Stimulated activated CD4-positive, alpha-beta T cell treated with anti-CD3 and anti-CD28 coated beads, Interleukin-1b, Interleukin-23, amount 100 ng/mL, for 48 hours (primary cell): ENCODE data around the gene SYK.
"Not testable (repeated sequence)": the region's sequence is repeated elsewhere in the genome, so short reads cannot be mapped to it uniquely, and the experiment has no call there.

Experiments
- DNase-seq: peaks from one replicate; pipeline ENCODE4 v3.0.0-alpha.2; 2020

SYK gene

DNA sequence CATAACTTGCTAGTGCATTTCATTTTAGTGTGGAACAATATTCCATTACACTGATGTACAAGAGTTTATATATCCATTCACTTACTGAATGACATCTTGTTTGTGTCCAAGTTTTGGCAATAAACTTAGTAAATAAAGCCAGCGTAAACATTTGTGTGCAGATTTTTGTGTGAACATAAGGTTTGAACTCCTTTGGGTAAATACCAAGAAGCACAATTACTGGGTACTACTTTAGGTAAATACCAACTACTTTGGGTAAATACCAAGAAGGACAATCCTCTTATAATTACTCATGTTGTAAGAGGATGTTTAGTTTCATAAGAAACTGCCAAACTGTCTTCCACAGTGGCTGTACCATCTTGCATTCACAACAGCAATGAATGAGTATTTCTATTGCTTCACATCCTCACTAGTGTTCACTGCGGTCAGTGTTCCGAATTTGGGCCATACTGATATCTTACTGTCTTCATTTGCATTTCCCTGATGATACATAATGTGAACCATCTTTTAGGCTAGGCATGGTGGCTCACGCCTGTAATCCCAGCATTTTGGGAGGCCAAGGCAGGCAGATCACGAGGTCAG, 2.3 kb upstream of the SYK start:
- no peak for DNase-seq

DNA sequence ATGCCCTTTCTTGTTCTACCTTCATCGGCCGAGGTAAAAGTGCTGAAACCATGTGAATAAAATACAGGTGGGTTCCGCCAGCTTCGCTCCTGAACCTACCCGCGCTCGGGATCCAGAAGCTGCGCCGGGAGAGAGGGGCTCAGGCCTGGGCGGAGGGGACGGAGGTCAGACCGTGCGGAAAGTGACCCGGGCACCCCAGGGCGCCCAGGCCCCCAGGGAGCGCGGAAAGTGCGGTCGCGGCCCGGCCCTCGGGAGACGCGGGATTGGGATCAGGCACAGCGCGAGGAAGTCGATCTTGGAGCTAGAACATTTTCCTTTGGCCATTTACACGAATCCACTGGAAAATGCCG, 329 bp downstream of the SYK start:
- no peak for DNase-seq

DNA sequence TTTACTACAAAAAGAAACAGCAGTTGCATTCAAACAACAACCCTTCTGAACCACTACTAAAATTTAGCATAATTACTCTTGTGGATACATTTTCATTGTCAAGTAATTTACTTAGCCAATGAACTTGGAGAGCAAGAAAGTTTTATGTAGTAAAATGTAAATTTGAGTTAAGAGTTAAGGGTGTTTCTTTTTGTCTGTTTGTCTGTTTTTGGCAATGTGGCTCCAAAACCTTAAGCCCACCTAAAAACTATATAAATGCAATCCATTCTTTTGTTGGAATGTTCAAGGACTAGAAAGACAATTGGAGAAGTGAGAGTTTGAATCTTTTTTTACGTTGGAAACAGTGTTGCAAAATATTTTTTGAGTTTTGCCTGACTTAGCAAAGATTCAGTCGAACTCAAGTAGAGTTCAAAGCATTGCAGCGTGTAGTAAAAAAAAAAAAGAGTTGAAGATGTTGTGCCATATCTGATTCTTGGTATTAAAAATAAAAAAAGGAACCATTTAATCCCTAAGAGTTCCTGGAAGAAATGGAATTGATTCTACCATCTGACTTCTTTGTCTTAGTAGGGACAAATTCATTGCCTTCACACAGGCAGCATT, 867 bp downstream of the SYK start:
- no peak for DNase-seq

DNA sequence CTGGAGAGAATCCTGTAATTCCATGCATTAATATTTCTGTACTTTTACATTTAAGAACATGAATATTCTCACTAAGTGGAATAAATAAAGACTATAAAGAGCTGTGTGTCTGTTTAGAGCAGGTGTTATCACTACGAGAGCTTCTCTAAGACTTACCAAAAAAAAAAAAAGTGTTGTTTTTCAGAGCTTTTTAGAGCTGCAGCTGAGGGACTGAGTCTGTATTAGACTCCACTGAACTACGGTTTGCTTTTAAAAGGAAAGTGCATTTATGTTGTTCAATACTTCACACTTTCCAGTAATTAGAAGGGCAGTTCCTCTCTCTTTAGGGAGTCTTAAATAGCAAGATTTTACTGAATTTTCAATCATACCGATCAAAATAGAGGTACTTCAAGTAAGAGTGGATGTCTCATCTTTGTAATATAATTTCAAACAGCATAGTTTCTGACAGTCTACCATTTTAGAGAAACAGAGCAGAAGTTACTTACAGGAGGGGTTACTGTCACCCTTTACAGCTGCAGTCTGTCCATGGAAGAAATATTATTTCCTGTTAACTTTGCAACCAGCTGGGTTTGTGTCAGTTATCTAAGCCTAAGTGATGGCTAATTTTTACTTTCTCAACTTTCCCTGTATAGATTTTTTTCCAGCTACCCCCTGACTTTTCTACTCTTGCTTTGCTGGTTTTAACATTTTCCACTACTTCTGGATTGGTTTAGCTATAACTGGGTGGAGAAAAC, 2.4 kb downstream of the SYK start:
- no peak for DNase-seq

DNA sequence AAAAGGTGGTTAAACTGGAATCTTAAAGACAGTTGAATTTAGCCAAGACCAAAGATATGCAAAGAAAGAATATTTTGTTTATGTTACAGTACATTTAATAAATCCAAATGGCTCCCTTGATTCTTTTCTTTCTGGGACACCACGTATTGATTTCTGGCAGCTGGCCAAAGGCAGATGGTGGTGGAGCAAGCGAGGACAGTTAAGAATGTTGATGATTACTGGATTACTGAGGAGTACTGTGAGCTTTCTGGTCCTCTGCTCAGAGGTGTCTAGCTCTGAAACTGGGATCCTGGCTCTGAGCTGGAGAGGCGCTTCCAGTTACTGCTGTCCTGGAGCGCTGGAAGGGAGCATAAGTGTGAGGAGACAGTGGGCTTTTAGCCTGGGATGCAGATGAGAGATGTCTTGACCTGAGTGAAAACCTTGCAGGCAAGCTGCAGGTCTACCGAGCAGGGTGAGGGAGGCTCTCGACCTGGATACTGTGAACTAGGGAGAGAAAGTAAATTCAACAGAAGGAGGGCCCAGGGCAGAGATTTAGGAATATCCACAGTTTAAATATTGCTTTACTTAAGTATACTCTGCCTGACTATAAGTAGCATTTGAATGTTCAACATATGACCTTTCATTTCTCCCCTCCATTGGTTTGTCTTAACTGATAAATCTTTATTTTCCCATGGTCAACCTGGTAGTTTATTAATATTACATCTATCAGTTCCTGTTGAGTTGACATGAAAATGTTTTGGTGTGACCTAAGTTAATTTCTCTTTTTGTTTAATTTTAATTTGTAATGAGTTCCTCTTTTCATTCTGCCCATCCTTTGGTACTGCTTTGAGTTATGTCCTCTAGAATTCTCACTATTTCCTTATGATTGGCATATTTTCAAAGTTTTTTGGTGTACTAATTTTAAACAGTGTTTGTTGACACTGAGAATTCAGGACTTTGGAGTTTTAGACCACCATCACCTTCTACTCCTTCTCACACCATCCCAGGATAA, 3.7 kb downstream of the SYK start:
- no peak for DNase-seq

DNA sequence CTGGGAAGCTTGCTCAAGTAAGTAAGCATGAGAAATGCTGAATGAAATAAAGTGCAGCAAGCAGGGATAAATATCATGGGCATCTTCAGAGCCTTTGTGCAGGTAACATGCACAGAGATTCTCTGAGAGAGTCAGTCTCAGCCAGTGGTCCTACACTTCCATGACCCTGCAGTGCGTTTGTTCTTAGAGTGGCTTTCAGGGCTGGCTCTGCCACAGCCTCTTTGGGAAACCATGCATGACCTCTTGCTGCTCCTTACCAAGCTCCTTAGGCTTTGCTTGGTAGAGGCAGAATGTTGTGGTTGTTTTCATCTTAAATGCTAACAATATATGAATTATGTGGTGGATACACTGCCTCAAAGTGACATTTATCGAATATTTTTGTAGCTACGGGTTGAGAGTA, 5.4 kb downstream of the SYK start:
- no peak for DNase-seq

DNA sequence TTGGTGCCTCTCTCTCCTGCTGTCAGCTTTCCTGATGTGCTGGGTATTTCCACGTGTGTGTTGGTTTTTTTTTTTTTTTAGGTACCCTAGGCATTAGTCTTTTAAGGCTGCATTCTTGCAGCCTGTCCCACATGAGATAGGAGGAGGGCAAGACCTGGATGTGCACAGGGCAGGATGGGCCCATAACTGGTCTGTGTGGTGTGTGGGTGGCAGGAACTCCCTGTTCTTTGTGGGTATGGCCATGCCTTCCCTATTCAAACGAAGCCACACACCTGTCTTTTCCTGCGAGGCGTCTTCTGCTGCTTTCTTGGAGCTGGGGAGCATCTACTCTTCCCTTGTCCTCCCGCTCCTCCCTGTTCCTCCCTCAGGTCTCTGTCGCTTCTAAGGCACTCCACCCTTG, 6.8 kb downstream of the SYK start:
- no peak for DNase-seq

DNA sequence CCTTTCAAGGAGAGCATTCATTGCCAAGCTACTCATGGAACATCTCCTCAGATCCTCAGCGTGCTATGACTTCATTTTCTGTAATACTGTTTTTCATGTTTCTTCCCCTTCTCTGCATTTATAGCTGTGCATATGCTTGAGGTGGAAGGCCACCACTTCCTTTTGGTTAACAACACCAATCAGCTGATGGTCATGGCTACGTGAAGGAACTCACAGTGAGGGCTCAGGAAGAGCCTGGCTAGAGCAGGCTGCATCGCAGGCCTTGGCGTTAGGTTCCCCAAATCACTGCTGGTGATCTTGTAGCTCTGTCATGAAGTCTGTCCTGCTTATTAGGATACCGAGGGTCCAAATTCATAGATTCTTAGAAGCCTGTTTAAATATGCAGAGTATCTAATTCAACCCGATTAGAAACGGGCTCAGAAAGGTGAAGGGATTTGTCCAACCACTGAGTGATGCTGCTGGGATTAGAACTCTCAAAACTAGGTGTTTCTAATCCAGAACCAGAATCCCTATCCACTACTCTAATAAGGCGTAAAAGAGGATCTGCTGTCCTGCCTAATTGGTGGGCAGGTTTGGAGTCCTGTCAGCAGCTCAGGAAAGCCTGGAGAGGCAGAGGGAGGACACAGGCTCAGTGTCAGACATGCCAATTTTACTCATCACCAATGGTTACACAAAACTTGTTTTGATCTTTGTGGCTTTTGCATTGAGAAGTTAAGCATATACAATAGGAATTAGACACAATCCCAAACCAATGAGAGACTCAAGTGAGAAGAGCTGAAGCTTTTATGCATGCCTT, 7.5 kb downstream of the SYK start:
- no peak for DNase-seq

DNA sequence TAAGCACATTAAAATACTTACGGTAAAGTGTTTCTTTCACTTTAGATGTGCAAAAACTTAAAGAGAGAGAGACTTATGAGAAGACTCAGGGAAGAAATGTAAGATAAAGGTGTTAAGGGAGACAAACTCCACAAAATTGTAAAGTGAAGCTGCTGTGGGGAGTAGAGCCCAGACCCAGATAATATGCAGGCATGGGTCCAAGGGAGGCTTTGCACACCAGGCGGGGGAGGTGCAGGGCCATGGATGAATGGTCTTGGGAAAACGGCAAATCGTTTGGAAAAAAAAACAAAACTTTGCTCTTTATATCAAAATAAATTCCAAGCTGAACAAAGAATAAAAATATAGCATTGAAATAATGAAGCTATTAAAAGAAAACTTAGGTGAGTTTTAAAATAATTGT, 9.1 kb downstream of the SYK start:
- no peak for DNase-seq

DNA sequence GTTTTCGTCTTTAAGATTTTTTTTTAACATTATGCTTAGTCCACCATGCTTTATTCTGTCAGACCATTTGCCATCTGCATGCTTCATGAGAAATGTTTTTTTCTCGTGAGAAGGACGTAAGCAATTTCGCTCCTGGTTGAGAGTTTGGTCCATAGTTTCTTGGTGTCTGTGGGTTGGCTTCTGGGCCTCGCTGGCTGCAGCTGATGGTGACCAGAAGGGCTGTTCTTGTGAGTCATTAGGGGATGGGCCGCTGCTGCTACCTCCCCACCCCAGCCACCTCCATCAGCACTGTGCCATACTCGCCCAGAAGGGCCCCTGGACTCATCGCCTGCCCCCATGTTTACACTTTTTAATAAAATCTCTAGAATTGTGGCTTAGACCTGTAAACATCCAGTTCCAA, 11.4 kb downstream of the SYK start:
- no peak for DNase-seq

DNA sequence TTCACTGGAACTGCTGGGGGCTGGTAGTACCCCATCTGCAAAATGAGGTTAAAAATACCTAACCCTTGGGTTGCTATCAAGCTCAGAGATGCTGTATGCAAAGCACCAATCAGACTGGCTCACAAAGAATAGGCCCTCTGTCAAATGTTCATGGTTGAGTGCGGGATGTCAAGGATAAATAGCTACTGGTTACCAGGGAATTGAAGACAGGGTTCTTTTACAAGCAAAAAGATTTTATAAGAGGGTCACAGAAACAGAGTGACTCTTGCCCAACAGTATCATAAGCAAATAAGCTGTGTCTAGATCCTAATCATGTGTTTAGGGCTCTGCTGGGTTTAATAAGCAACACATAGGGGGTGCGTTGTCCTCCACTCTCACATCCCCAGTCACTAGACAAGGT, 11.9 kb downstream of the SYK start:
- no peak for DNase-seq

DNA sequence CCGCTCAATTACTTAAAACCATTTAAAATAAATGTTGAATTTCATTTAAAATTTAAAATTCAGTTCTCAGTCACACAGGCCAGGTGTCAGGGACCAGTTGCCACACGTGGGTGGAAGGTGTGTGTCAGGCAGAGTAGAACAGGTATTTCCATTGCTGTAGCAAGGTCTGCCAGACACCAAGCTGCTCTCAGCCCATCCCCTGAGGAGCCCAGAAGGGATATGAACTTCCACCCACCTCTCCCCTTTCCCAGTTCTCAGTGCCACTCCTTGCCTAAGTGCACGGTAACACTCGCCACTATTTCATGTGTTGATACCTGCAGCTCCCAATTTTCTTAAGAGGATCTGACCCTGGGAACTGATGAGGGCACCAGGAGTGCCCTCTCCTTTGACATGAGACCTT, 12.7 kb downstream of the SYK start:
- DNase-seq = no peak

DNA sequence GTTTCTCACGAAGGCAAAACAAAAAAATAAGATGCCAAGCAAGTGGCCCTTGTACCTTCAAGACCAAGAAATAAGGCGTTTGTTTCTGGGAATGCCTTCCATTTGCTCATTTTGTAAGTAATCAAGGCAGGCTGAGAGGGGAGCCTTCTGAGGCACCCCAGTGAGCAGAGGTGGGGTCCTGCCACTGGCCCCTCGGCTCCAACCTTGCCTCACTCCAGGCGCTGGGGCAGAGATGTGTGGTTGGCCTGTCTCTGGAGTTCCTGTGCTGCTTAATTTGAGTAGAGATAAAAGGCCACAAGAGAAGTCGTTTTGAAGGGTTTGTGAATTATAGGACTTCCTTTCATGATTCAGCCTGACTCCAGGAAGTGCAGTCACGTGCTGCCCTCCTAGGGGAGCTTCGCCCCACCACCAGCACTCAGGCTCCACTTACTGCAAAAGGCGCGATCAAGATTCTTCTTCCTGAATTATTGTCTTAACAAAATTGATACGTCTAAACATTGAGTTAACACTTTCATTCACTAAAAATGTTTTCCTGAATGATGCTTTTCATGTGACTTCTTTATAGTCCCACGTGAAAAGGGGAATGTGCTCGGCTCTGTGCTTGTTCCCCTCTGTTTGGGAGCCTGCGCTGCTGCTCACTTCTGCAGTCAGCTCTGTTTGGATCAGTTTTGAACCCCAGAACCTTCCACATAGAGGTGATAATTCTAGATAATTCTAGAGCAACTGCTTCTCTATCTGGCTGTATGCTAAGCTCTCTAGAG, 13.7 kb downstream of the SYK start:
- no peak for DNase-seq

DNA sequence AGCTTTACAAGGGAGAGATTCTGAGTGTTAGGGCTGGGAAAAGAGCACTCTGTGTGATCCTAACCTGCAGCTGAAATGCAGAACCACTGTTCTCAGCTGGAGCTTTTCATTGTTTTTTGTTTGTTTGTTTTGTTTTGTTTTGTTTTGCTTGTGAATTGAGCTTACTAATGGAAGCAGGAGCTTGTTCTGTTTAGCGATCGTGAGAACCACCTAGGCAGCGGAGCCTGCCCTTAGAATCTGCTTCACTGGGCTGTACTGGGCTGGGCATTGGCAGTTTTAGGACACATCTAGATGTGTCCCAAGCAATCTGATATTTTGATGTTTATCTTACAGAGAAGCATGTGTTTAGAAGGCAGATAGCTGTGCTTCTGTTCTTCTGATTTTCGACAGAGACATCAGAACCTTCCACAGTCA, 14.3 kb downstream of the SYK start:
- no peak for DNase-seq

DNA sequence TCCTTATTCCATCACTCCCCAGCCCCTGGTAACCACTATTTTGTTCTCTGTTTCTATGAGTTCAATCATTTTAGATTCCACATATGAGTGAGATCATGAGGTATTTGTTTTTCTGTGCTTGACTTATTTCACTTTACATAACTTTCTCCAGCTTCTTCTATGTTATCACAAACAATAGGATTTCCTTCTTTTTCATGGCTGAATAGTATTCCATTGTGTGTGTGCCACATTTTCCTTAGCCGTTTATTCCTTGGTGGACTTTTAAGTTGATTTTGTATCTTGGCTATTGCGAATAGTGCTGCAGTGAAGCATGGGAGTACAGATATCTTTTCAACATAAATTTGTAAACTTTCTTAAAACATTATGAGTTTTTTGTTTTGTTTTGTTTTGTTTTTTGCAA, 15.1 kb downstream of the SYK start:
- DNase-seq = no peak

DNA sequence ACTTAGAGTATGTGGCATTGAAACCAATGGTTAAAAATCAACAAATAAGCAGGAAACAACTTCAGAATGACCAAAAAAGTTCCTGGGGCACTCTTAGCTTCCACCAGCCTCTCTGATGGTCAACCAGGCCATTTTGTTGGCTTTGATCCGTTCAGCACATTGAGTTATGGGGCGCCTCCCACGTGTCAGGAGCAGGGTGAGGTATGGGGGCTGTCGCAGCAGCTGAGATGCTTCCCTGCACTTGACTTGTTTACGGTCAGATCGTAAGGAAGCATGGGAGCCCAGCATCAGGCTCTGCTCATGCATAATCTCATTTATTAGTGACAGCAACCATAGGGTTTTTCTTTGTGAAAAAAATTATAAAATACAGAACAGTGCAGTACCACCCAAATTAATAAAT, 16.7 kb downstream of the SYK start:
- DNase-seq = no peak

DNA sequence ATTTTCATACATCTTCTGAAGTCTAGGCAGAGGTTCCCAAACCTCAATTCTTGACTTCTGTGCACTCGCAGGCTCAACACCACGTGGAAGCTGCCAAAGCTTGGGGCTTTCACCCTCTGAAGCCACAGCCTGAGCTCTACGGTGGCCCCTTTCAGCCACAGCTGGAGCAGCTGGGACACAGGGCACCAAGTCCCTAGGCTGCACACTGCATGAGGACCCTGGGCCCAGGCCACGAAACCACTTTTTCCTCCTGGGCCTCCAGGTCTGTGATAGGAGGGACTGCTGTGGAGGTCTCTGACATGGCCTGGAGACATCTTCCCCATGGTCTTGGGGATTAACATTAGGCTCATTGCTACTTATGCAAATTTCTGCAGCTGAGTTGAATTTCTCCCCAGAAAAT, 18.8 kb downstream of the SYK start:
- DNase-seq = not testable (repeated sequence)

DNA sequence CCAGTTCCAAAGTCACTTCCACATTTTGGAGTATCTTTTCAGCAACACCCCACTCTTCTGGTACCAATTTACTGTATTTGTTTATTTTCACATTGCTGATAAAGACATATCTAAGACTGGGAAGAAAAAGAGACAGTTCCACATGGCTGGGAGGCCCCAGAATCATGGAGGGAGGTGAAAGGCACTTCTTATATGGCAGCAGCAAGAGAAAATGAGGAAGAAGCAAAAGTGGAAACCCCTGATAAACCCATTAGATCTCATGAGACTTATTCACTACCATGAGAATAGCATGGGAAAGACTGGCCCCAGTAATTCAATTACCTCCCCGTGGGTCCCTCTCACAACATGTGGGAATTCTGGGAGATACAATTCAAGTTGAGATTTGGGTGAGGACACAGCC, 19.6 kb downstream of the SYK start:
- DNase-seq = not testable (repeated sequence)

DNA sequence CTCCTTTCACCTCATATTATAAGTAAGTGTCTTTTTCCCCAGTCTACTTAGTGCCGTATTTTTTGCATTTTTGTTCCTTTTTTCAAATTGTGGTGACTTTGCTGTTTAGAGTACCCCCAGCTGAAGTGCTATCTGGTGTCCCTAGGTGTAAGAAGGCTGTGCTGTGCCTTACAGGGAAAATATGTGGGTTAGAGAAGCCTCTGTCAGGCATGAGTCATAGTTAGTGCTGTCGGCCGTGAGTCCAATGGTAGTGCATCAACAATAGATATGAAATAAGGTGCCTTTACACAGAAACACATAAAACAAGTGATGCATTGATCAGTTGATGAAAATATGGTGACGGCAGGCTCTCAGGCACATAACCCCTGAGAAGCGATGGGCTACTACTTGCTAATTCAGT, 20.1 kb downstream of the SYK start:
- DNase-seq = no peak

DNA sequence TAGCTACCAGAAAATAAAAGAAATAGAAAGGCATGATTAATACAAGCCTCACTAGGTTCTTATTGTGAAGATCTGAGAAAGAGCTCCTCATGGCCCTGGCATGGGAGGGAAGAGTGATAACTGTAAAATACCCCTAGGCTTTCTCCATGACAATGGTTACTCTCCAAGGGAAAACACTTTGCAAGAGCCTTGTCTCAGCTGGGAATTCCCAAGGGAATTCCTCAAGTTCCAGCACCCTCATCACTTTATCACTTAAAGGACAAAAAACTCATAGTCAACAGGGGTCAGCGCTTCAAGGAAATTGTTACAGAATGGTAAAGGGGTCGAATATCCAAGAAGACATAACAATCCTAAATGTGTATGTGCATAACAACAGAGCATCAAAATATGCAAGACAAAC, 21.2 kb downstream of the SYK start:
- DNase-seq = no peak

DNA sequence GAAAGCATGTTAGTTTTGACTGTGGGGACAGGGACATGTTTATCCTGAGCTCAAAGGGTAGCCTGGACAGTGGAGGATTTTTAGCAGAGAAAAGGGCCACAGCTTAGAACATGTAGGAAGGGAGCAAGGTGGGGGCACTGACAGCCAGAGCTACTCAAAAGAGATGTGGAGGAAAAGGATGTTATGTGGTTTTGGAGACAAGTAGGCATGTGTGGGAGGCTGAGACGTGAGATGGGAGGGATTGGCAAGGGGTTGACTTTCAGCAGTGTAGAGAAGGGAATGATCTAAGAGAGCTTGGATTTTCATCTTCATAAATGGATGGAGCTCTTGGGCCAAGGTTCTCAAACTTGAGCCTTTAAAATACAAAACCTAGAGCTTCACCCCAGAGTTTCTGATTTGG, 24.0 kb downstream of the SYK start:
- DNase-seq = no peak
